GM18951 (cell line): ENCODE measurements around the gene ABCC1.

Experiments
- POLR2A ChIP-seq: IDR thresholded peaks from 4 replicates; pipeline ENCODE4 v1.6.1; 2011; ENCODE audit warnings: mild to moderate bottlenecking; ENCODE audit not compliant: insufficient read length, insufficient read depth; ENCODE audit errors: extremely low read depth
- in situ Hi-C: fragments of 300-500 bp; cut with MboI; formaldehyde crosslinking; loops from one replicate; pipeline ENCODE4 v1.12.0; 2022; ENCODE audit warnings: low sequenced_read_pairs, mixed read lengths, inconsistent platforms; ENCODE audit not compliant: unreplicated experiment

ABCC1 gene

DNA sequence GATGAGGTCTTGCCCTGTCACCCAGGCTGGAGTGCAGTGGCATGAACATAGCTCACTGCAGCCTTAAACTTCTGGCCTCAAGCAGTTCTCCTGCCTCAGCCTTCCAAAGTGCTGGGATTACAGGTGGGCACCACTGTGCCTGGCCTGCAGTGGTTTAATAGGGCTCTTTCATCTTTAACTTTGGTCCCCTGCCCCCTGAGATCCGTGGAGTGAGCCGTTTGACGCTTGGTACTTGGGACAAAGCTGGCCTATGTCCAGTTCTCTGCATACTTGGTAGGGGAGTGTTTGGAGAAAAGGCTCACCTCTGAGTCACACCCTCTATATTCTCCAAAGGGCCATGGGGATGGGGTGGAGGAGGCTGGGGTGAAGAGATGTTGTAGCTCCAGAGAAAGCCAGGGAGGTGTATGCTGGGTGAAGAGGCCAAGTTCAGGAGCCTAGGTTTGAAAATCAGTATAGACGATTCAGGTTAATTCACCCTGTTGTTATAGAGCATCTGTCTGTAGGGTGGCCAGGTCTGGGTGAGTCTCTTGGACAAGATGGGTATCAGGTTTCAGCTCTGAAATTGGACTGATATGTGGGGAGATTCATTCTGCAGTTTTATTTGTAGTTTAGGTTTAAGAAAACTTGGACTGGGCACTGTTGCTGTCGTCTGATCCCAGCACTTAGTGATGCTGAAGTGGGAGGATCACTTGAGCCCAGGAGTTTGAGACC, 17.6 kb downstream of the ABCC1 start:
- TF ChIP-seq POLR2A: no peak
- in situ Hi-C loops: no loop called here

DNA sequence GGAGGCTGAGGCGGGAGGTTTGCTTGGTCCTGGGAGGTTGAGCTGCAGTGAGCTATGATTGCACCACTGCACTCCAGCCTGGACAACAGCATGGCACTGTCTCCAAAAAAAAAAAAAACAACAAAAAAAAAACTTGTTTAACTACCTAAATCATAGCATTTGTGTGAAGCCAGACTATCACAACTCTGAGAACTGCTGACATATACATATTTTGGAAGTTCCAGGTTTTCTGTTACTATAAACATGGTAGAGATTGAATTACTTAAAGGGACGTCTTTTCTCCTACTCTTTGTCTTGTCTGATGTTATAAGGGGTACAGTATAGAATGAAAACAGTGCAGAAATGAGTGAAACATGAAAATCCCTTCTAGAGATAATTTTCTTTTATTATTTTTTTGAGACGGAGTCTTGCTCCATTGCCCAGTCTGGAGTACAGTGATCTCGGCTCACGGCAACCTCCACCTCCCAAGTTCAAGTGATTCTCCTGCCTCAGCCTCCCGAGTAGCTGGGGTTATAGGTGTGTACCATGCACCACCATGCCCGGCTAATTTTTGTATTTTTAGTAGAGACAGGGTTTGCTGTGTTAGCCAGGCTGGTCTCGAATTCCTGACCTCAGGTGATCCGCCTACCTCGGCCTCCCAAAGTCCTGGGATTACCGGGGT, 18.4 kb downstream of the ABCC1 start:
- in situ Hi-C loops: no loop called here
- no peak for TF ChIP-seq POLR2A

DNA sequence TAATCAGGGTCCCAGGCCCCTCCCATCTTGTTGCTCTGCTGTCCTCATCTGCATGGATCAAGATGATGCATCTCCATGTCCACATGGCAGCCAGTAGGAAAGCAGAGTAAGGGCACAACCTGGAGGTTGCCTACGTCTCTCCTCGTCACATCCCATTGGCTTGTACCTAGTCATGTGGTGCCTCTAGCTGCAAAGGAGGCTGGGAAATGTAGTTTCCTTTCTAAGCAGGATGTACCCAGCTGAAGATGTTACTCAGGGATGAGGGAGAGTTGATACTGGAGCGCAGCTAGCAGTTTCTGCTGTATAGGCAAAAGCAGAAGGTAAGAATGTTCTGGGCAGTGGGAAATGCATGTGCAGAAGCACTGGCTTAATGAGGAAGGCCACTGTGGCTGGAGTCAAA, 20.8 kb downstream of the ABCC1 start:
- in situ Hi-C loops: no loop called here

GRCh38 chr16:15970743-15971439, 21.5 kb downstream of the ABCC1 start:
- no peak for TF ChIP-seq POLR2A
- in situ Hi-C loops: no loop called here

More for the DNA sequence above, 20.8 kb downstream of the ABCC1 start:
- TF ChIP-seq POLR2A: no peak

DNA sequence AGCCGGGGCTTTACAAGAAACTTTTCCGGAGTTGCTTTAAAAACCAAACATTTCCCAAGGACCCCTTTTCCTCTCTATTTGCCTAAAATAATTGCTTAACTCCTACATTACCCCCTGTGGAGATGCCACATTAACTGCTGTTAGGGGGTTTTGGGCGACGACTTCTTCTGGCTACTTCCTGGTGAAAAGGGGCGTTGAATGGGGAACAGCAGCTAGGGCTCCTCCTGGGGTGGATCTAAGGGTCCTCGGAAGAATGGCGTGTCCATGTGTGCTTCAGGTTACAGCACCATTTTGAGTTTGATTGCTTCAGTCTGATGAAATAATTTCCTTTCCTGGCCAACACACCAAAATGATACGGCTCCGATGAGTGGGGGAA, 22.0 kb downstream of the ABCC1 start:
- in situ Hi-C loops: no loop called here
- no peak for TF ChIP-seq POLR2A

DNA sequence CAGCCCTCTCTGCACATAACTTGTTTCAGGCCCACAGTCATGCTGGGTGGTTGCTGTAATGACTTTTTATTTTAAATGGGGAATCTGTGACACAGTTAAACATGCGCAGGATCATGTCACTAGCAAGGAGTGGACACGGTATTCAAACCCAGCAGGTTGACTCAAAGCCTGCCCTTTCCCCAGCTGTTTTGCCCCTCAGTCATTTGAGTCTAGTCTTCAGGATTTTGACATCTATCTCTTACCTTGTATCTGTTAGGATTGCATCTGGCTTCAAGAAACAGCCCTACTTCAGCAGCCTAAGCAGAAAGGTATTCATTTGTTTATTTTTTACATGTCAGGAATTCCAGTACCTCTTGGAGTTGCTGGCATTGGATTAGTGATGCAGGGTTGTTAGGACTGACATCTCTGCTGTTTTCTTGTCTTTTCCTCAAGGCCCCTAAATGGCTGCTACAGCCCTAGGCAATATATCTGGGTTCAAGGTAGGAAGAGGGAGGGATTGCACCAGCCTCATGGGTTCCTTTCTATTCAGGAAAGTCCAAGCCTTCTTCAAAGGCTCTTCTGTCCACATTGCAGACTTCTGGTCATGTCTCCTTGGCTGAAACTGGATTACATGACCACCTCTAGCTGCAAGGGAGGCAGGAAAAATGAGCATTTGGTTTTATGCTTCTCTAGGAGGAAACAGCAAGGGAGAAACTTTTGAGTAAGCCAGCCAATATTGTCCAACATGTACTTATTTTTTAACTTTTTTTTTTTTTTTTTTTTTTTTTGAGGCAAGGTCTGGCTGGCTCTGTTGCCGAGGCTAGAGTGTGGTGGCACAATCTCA, 22.8 kb downstream of the ABCC1 start:
- in situ Hi-C loops: no loop called here
- no peak for TF ChIP-seq POLR2A

DNA sequence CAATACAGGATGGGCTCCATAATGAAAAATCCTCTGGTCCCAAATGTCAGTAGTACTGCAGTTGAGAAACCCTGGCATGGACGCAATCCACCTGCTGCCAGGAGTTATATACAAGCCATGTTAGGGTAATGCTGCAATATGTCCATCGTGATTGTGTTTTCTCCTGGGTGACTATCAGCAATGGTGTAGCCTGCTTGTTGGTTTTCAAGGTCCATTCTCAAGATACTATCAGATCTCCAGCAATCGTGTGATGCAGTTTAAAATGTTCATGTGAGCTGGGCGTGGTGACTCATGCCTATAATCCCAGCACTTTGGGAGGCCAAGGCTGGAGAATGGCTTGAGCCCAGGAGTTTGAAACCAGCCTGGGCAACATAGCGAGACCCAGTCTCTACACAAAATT, 24.0 kb downstream of the ABCC1 start:
- no peak for TF ChIP-seq POLR2A
- in situ Hi-C loops: no loop called here

DNA sequence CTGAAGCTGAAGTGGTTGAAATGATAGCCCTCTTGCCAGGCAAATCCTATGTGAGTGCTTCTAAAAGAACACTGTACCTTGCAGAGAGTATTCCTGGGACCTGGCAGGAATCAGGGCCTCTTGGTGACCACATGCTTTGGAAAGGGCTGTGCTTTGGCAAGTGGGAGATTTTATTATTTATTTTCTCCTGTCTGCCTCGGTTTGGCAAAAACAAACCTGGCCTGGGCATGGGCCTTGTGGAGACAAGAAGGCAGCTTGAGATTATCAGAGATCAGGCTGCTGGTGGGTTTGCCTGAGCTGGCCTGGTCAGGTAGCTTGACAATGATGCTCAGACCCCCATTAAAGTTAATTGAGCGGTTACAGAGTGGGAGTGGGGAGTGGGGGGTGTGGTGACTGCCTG, 24.6 kb downstream of the ABCC1 start:
- in situ Hi-C loops: no loop called here
- no peak for TF ChIP-seq POLR2A

DNA sequence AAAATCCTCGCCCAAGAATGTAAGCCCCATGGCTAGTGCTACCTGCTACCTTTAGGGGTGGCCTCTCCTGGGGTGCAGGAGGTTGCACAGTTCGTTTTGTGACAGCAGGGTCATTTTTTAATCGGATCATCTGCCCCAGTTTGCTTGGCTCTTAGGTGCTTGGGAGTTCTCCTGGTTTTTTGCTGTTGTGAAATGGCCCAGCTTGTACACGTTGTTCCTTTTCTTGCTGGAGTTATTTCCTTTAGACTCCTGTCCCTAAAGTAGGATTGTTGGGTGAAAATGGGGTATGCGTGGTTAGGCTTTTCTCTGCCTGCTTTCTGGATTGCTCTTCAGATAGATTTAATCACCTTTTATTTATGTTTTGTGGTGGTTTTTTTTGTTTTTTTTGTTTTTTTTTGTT, 25.8 kb downstream of the ABCC1 start:
- in situ Hi-C loops: no loop called here

DNA sequence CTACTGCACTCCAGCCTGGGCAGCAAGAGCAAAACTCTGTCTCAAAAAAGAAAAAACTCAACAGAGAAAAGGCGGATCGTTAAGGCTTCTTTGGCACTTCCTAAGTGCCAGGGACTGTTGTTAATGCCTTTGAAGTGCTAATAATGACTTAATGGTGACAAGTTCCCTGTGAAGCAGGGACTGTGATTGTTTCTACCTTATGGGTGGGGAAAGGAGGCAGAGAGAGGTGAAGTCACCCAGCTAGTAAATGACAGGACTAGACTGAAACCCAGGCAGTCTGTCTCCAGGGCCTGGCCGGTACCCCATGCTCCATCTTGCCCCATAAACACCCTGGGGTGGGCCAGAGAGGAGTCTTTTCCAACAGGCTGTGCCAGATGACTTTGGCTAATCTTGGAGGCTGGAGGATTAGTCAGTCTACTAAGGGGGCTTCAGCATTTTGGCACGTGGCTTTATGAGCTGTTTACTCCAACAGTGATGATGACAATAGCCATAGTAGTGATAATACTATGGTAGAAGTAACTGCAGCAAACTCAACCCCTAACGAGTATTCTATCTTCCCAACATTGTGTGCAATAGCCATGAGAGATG, 26.9 kb downstream of the ABCC1 start:
- in situ Hi-C loops: no loop called here

More for the DNA sequence above, 25.8 kb downstream of the ABCC1 start:
- no peak for TF ChIP-seq POLR2A

GRCh38 chr16:15976929-15977637, 27.7 kb downstream of the ABCC1 start:
- TF ChIP-seq POLR2A: no peak
- in situ Hi-C loops: no loop called here

More for the DNA sequence above, 26.9 kb downstream of the ABCC1 start:
- no peak for TF ChIP-seq POLR2A

DNA sequence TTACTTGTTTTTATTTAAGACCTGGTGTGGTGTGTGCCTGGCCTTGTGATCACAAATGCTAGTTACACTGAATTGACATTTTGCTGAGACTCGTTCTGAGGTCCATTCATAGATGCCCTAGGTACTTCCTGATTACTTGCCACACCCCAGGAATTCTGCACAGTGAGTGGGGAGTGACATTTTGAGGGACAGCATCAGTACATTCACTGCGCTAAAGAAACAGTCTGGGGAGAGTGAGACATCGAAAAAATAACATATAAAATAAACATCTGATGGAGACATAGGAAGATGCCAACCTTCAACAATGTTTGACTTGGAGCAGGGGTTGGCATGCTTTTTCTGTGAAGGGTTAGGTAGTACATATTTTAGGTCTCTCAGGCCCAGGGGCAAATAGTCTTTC, 30.4 kb downstream of the ABCC1 start:
- in situ Hi-C loops: no loop called here
- no peak for TF ChIP-seq POLR2A
